Natural killer cell (primary cell): Measurements from ENCODE around the gene BTBD10. TPM values are rescaled to one million over a fixed set of nuclear protein-coding genes. Genes with fewer than 3 reads are reported as not detected.
A peak's percentile ranks its signal among the peaks of the same experiment; 100 is the strongest.

Experiments used
- ATAC-seq, 3 donors: fragments of 150-1000 bp in 2 of 3; fragments of 200-7000 bp in 1 of 3; cut with Tn5 transposase; 1 replicate in 1 of 3; 2 replicates in 2 of 3; pipeline ENCODE4 v1.10.0; 2021; ENCODE audit warnings: mild to moderate bottlenecking in 2 of 3, moderate library complexity in 2 of 3
- DNase-seq, 2 donors: peaks; one replicate each; pipeline versions ENCODE4 v3.0.0 to v3.0.0-alpha.2; 2013 to 2021; ENCODE audit warnings: mixed read lengths in 1 of 2
- H3K27ac ChIP-seq: one replicate; pipeline ENCODE4 v1.5.1; 2013; ENCODE audit warnings: mild to moderate bottlenecking, low read length
- H3K27me3 ChIP-seq: one replicate; pipeline ENCODE4 v1.6.1; 2013; ENCODE audit warnings: low read length; ENCODE audit not compliant: control insufficient read depth, insufficient read depth
- H3K36me3 ChIP-seq: one replicate; pipeline ENCODE4 v1.6.1; 2013; ENCODE audit warnings: low read length; ENCODE audit not compliant: control insufficient read depth, insufficient read depth
- H3K4me1 ChIP-seq: one replicate; pipeline ENCODE4 v1.6.1; 2013; ENCODE audit warnings: low read length; ENCODE audit not compliant: control insufficient read depth, insufficient read depth
- H3K4me3 ChIP-seq: one replicate; pipeline ENCODE4 v1.5.1; 2013; ENCODE audit warnings: low read length
- H3K9me3 ChIP-seq: one replicate; pipeline ENCODE4 v1.6.1; 2013; ENCODE audit warnings: low read length; ENCODE audit not compliant: control insufficient read depth, insufficient read depth
- H3K27ac Mint-ChIP-seq, 2 donors: one replicate each; pipeline ENCODE4 v1.8.0; 2022; ENCODE audit warnings: mild to moderate bottlenecking in 2 of 2, mixed read lengths in 2 of 2, moderate library complexity in 1 of 2
- H3K27me3 Mint-ChIP-seq, 2 donors: one replicate each; pipeline ENCODE4 v1.8.0; 2022; ENCODE audit warnings: low read depth in 2 of 2, mixed read lengths in 2 of 2
- H3K36me3 Mint-ChIP-seq: one replicate; pipeline ENCODE4 v1.8.0; 2022; ENCODE audit warnings: mixed read lengths
- H3K4me1 Mint-ChIP-seq, 2 donors: one replicate each; pipeline ENCODE4 v1.8.0; 2022; ENCODE audit warnings: mixed read lengths in 2 of 2
- H3K4me3 Mint-ChIP-seq: one replicate; pipeline ENCODE4 v1.8.0; 2022; ENCODE audit warnings: mild to moderate bottlenecking, moderate library complexity, mixed read lengths
- H3K9me3 Mint-ChIP-seq, 2 donors: one replicate each; pipeline ENCODE4 v1.8.0; 2022; ENCODE audit warnings: mixed read lengths in 2 of 2
- CTCF ChIP-seq: fragments of 200-600 bp; IDR thresholded peaks from one replicate; pipeline ENCODE4 v1.8.0; 2022; ENCODE audit warnings: antibody characterized with exemption
- WGBS: methylation state at CpG from one replicate; pipeline ENCODE4 v1.1.7; 2013; ENCODE audit warnings: missing lambda C conversion rate; ENCODE audit not compliant: insufficient coverage; 5-methylcytosine and 5-hydroxymethylcytosine counted together
- intact Hi-C: fragments of 100-400 bp; cut with micrococcal nuclease; formaldehyde crosslinking; loops from one replicate; pipeline ENCODE4 v1.14.2; 2022
- total RNA-seq, 4 donors: library from RNA; stranded (reverse); fragments of 120-200 nt in 1 of 4; gene quantifications; one replicate each; pipeline versions ENCODE4 v1.2.3 to v1.2.4, GENCODE V29; 2013 to 2022

The BTBD10 gene
- total RNA-seq, 3 donors from 2014 or later (not counting 1 experiment from before 2014, with no cell fraction given), result 18.0 to 26.9 (median 23.2) TPM

GRCh38 chr11:13475091-13475490, 12.1 kb upstream of the BTBD10 start:
- H3K4me1 Mint-ChIP-seq, result no peaks in the 10 kb centered on the region
- no peaks in the 10 kb centered on the region for H3K27me3 ChIP-seq
- no peaks in the 10 kb centered on the region for H3K36me3 Mint-ChIP-seq
- H3K9me3 Mint-ChIP-seq, result no peaks in the 10 kb centered on the region
- ATAC-seq, result no peak
- no peak overlapping the region for H3K27ac Mint-ChIP-seq
- 87% methylated on average over 3 of the region's 3 CpGs for WGBS
- H3K27ac ChIP-seq, result no peak overlapping the region
- no peak for TF ChIP-seq CTCF
- no peaks in the 10 kb centered on the region for H3K36me3 ChIP-seq
- DNase-seq, result no peak
- H3K27me3 Mint-ChIP-seq, result peaks cover 20 to 35% of the 10 kb centered on the region in 2 donors
- H3K4me3 Mint-ChIP-seq, result no peak overlapping the region
- H3K4me3 ChIP-seq, result no peak overlapping the region
- no peaks in the 10 kb centered on the region for H3K4me1 ChIP-seq
- no peaks in the 10 kb centered on the region for H3K9me3 ChIP-seq
- intact Hi-C loops, result no loop called here

- DNase-seq (no peak), ATAC-seq (no peak)
- WGBS, result 85% methylated on average over 3 of the region's 3 CpGs
- no peak for TF ChIP-seq CTCF
- H3K4me1 ChIP-seq, result no peaks in the 10 kb centered on the region
- no peaks in the 10 kb centered on the region for H3K27me3 ChIP-seq
- intact Hi-C loops, result no loop called here
- Mint-ChIP-seq H3K9me3 (no peaks in the 10 kb centered on the region), H3K4me1 (no peaks in the 10 kb centered on the region), H3K4me3 (no peak overlapping the region), H3K27ac (no peak overlapping the region), H3K27me3 (peaks cover 15 to 19% of the 10 kb centered on the region in 2 donors), H3K36me3 (no peaks in the 10 kb centered on the region)
- no peaks in the 10 kb centered on the region for H3K9me3 ChIP-seq
- H3K4me3 ChIP-seq, result no peak overlapping the region
- no peaks in the 10 kb centered on the region for H3K36me3 ChIP-seq
- H3K27ac ChIP-seq, result no peak overlapping the region
Observed at GRCh38 chr11:13473013-13473722, 10.1 kb upstream of the BTBD10 start.

GRCh38 chr11:13468750-13469149, 5.7 kb upstream of the BTBD10 start:
- Mint-ChIP-seq H3K9me3 (no peaks in the 10 kb centered on the region), H3K4me3 (no peak overlapping the region), H3K36me3 (no peaks in the 10 kb centered on the region), H3K4me1 (peaks cover 8 to 9% of the 10 kb centered on the region in 2 donors), H3K27ac (no peak overlapping the region), H3K27me3 (peaks cover 7% of the 10 kb centered on the region in 2 donors)
- ATAC-seq (no peak), DNase-seq (no peak)
- Histone ChIP-seq H3K4me1 (peaks cover 4% of the 10 kb centered on the region), H3K9me3 (no peaks in the 10 kb centered on the region), H3K27me3 (no peaks in the 10 kb centered on the region), H3K4me3 (no peak overlapping the region), H3K36me3 (no peaks in the 10 kb centered on the region), H3K27ac (no peak overlapping the region)
- 81% methylated on average over 5 of the region's 5 CpGs for WGBS
- no peak for TF ChIP-seq CTCF
- intact Hi-C loops, result no loop called here

- peak; percentile 56 for TF ChIP-seq CTCF
- H3K27me3 Mint-ChIP-seq, result peaks cover 7% of the 10 kb centered on the region in 2 donors
- no peak overlapping the region for H3K4me3 ChIP-seq
- peaks cover 14% of the 10 kb centered on the region for H3K4me1 ChIP-seq
- no peak overlapping the region for H3K27ac ChIP-seq
- H3K4me3 Mint-ChIP-seq, result no peak overlapping the region
- H3K36me3 Mint-ChIP-seq, result no peaks in the 10 kb centered on the region
- ATAC-seq (no peak), DNase-seq (peak in 1 of 2 donors; percentile 50)
- no peaks in the 10 kb centered on the region for H3K9me3 Mint-ChIP-seq
- 0% methylated on average over 4 of the region's 6 CpGs for WGBS
- H3K36me3 ChIP-seq, result no peaks in the 10 kb centered on the region
- H3K4me1 Mint-ChIP-seq, result peaks cover 33 to 34% of the 10 kb centered on the region in 2 donors
- H3K27me3 ChIP-seq, result no peaks in the 10 kb centered on the region
- intact Hi-C loops, result no loop called here
- H3K9me3 ChIP-seq, result no peaks in the 10 kb centered on the region
- H3K27ac Mint-ChIP-seq, result no peak overlapping the region
Observed at GRCh38 chr11:13465909-13466371, 2.9 kb upstream of the BTBD10 start.
